KG1 (cell line): Measurements from ENCODE around the gene LRRC4.

Experiments used
- DNase-seq: peaks from one replicate; lab custom pipeline; 2025; lab: John Stamatoyannopoulos, UW

The LRRC4 gene

GRCh38 chr7:128059143-128059988 is 28.1 kb upstream of the LRRC4 start:
- no peak for DNase-seq

DNA sequence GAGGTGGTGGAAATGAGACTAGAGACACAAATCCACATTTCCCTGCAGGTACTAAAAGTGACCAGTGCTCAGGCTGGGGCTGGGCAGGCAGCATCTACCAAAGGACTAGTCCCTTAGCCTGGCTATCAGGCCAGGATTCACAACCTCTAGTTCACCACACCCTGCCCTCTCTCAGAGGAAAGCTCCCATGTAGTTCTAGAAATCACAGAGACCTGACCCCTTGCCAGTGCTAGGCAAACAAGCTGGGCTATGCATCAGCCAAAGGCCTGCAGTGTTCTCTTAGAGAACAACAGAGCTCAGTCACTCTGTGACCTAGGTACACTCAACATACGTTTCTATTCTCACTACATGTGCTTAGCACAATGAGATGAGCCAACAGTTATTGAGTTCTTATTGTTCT is 26.7 kb upstream of the LRRC4 start:
- DNase-seq, result no peak

- no peak for DNase-seq
These were observed 25.7 kb upstream of the LRRC4 start for GRCh38 chr7:128056901-128057300.

- DNase-seq, result no peak
These were observed 24.4 kb upstream of the LRRC4 start for GRCh38 chr7:128055637-128056036.

GRCh38 chr7:128054511-128054910 is 23.3 kb upstream of the LRRC4 start:
- no peak for DNase-seq

DNA sequence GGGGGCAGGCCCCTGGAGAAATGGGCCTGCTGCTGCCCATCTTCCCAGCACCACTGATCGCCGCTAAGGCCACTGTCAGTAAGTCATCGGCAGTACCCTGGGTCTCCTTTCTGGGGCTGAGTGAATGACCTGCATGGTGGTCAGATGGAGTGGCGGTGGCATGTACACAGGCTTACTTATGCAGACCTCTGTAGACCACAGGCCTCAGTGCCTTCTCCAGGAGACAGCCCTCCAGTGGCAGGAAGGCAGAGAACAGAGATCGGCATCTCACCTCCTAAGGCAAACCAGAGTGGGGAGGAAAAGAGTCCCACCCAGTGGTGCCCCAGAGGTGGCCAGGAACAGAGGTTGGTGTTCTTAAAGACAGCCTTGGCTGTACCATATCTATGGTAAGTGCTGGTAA is 22.8 kb upstream of the LRRC4 start:
- DNase-seq, result no peak

- DNase-seq, result no peak
These were observed 21.8 kb upstream of the LRRC4 start for GRCh38 chr7:128053023-128053422.

DNA sequence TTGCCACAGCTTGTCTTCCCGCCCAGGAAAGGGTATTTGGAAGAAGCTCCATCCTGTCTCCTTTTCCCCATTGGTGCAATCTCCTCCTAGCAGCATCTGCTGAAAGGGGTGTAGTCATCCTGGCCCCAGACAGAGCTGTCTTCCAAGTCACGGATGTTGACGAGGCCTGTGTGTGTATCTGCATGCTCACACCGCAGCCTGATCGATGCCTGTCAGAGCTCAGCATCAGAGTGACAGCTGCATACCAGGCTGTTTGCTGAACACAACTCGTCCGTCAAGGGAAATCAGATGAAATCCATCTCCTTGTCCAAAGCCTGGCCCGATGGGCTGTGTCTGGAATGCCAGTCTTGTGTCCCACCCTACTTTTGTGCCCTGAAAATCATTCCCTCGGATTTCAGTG is 21.2 kb upstream of the LRRC4 start:
- no peak for DNase-seq

GRCh38 chr7:128045766-128046165 is 14.5 kb upstream of the LRRC4 start:
- no peak for DNase-seq

- DNase-seq, result no peak
These were observed 13.9 kb upstream of the LRRC4 start for GRCh38 chr7:128045158-128045557.

- DNase-seq, result no peak
These were observed 12.8 kb upstream of the LRRC4 start for GRCh38 chr7:128044064-128044463.

DNA sequence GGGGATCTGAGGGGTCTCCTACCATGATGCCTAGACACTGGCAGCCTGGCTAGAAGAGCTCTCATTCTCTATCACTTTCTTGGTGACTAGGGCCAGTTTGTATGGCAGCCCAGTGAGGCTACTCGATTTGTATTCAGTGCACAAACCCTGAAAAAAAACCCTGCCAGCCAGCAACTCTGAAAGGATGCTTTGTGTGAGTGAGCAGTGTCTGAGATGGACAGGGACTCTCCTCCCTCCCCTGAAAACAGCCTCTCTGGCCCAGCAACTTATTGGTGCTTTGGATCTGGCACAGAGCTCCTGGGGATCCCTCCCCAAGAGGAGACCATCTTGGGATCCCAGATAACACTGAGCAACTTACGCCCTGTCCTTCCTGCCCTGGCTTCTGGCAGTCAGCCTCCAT is 10.8 kb upstream of the LRRC4 start:
- no peak for DNase-seq

DNA sequence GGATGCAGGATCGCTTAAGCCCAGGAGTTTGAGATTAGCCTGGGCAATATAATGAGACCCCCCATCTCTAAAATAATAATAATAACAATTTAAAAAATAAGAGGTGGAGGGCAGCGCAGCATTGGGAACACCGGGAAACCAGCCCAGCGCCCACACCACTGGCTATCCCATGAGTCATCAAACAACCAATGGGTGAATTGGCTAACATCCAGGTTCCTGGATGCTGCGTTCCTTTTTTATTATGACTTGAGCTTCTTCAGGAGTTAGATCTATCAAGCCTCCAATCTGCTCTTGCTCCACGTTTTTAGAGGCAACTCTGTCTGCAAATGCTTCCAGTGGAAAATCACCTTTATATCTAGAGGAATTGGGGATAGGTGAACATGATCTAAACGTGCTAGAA is 10.0 kb upstream of the LRRC4 start:
- DNase-seq, result no peak

DNA sequence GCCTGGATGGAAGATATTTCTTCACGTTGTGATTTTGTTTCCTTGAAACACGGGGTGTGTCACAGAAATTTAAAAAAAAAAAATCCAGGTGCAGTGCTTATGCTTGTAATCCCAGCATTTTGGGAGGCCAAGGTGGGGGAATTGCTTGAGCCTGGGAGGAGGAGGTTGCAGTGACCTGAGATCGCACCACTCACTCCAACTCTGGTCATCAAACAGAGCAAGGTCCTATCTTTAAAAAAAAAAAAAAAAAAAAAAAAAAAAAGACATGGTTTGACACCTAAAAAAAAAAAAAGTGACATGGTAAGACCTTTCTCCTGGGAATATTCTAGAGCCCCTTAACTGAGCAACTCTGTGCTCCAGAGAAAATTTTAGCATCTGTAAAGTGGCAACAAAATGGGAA is 9.0 kb upstream of the LRRC4 start:
- DNase-seq, result no peak

GRCh38 chr7:128039544-128039953 is 8.3 kb upstream of the LRRC4 start:
- DNase-seq, result no peak

DNA sequence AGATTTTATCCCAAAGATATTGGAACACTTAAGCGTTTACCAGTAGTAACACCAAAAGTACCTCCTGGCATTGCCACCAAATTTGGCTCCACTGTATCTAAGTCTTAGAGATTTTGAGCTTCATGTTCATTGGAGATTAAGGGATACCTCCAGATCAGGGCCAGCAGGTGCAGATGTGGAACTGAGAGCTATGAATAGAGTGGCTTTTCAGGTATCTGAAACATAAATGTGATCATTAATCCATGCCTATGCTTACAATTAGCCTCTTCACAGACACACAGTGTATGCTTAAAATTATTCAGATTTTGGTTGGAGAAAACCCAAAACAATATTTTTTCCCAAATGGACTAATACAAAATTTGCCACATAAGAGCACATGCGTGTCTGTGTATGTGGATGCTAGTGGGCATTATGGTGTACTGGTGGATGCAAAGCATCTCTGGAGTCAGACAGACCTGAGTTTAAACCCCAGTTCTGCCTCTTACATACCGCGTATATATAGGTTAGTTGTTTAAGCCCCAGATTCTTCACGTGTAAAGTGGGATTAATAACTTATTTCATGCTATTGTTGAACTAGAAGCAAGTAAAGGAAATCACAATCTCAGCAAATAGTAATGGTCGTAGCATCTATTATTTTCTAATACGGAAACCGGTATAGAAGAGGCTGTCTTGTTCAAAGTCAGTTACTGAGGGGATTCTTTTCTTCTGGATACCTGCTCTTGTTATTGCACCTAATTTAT is 6.8 kb upstream of the LRRC4 start:
- DNase-seq, result no peak

GRCh38 chr7:128037081-128037480 is 5.8 kb upstream of the LRRC4 start:
- DNase-seq, result no peak

DNA sequence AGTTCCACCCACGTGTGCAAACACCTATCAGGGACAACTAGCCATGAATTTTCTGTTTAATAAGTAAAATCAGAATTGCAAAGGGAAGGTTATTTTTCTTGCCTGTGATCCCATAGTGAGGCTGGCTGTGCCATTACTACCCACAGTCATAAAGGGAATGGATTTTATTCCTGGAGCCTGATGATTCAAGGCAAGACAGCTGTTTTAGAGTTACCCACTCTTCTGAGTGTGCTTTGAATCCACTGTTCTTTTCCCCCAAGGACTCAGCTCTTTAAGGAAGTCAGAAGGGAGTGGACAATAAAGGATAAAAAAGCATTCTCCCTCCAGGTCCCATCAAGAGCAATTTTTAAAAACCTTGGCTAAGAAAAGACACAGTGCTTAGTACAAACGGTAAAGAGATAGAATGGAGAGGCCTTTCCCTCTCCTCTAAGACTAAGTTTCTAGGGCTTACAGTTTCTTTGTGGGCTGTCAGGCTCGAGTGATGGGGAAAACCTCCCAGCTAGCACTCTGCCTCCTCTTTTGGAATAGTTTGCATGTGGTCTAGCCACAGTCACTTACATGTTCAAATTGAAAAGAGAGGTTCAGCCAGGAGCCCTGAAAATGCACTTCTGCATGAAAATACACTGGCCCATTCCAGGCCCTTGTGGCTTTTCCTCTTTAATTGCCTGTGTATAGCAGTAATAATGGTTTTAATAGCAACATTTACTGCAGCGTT is 5.1 kb upstream of the LRRC4 start:
- DNase-seq, result no peak

GRCh38 chr7:128035712-128036111 is 4.5 kb upstream of the LRRC4 start:
- DNase-seq, result no peak

DNA sequence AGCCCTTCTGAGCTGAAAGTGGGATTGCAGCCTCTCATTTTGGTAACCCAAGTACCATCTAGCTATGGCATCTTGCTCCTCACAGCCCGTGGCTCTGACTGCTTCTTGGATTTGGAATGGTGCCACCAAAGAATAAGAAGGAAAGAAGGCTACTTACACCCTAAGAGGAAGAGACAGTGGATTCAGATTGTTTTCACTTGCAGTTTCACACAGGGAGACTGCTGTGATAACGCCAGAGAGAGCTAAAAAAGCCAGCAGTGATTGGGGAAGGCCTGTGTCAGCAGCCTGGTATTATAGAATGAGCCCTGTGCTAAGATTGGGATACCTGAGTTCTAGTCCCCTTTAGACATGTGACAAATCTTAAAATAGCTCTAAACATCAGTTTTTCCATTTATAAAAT is 3.6 kb upstream of the LRRC4 start:
- no peak for DNase-seq

DNA sequence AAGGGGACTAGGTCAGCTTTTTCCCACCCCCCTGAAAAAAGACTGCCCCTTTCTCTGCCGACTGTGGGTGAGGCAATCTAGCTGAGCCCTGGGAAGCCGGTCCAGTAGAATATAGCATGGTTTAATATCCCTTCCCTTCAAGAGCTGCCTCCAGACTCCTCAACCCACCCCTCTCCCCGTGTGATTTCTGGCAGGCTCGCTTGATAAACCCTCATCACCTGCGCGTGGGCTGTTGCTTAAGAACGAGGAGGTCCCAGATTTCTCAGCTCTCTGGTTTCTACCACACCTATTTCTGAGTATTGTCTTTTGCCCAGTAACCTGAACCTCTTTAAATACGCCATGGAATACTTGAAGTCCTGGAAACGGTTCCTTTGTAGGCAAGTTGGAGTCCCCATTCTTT is 2.0 kb upstream of the LRRC4 start:
- no peak for DNase-seq

GRCh38 chr7:128032605-128033235 is 1.5 kb upstream of the LRRC4 start:
- no peak for DNase-seq
